ENCODE measurements around the gene ATP6V0B. TPM values are rescaled to one million over a fixed set of nuclear protein-coding genes. Genes with fewer than 3 reads are reported as not detected.

ATP6V0B gene
- total and polyA plus RNA-seq, 10 of the 15 experiments (the other 5 are each of a cell fraction or from before 2014, with no cell fraction given), result 65.3 to 250 (median 144) TPM

GRCh38 chr1:44025816-44026215, 51.1 kb downstream of the ATP6V0B start (continued):
- TF ChIP-seq EP300 (IDR thresholded peaks at IDR 0.05; ENCODE audit: borderline replicate concordance in 1 of 2, control insufficient read depth in 1 of 2, low read depth in 2 of 2, low read length in 2 of 2), result no peak

GRCh38 chr1:44027320-44027719, 52.6 kb downstream of the ATP6V0B start:
- ChIA-PET CTCF (interaction anchor here (1.4 to 1.8 kb wide), 3 partner anchors 9 to 22 kb away, joined by 4 to 5 read pairs (median 4); no protein-coding TSS in a partner anchor), RAD21 (ENCODE audit: unreplicated experiment) (interaction anchor here (1.2 kb wide), 1 partner anchor 21 kb away, joined by 3 read pairs; no protein-coding TSS in a partner anchor), SMC1A (ENCODE audit: uncharacterized antibody, unreplicated experiment) (interaction anchor here (1.4 kb wide), 1 partner anchor 22 kb away, joined by 4 read pairs; no protein-coding TSS in a partner anchor), POLR2A (no interaction called here)
- Histone ChIP-seq H3K79me2 (ENCODE audit: control insufficient read depth, insufficient read depth, low read length) (no peaks in the 10 kb centered on the region), H3K27me3 (replicated peaks in 1 of 2; ENCODE audit: control insufficient read depth in 2 of 2, insufficient read depth in 2 of 2, low read length in 1 of 2) (no peaks in the 10 kb centered on the region), H3K4me1 (ENCODE audit: control insufficient read depth, insufficient read depth, low read length) (peaks cover 10% of the 10 kb centered on the region), H3K36me3 (ENCODE audit: control insufficient read depth in 2 of 2, insufficient read depth in 2 of 2, low read length in 1 of 2) (no peaks in the 10 kb centered on the region), H3K4me3 (no peak overlapping the region), H2AFZ (ENCODE audit: control insufficient read depth, low read depth, low read length) (no peak overlapping the region), H3K27ac (ENCODE audit: control insufficient read depth, insufficient read depth) (no peak overlapping the region), H4K20me1 (ENCODE audit: control insufficient read depth, insufficient read depth) (no peaks in the 10 kb centered on the region), H3K4me2 (ENCODE audit: control insufficient read depth, insufficient read depth) (no peak overlapping the region), H3K9me3 (replicated peaks; ENCODE audit: control insufficient read depth, insufficient read depth, low read length) (no peaks in the 10 kb centered on the region), H3K9ac (ENCODE audit: control insufficient read depth, insufficient read depth, low read length) (no peak overlapping the region)
- no peak for ATAC-seq
- in situ Hi-C loops (cut with MboI), result no loop called here
- no TSS peak for BruUV-seq (replicated peaks)
- WGBS (ENCODE audit: insufficient coverage, insufficient replicate concordance, low lambda C conversion rate, missing lambda C conversion rate), result 92% methylated on average over 3 of the region's 3 CpGs
- FAIRE-seq, result no peak
- no peak for DNase-seq (ENCODE audit: low read depth, low spot score)
- intact Hi-C loops (cut with micrococcal nuclease; ENCODE audit: unreplicated experiment), result no loop called here
- TF ChIP-seq MEF2A (IDR thresholded peaks at IDR 0.05; ENCODE audit: insufficient read depth, low read depth, low read length) (no peak), TBL1XR1 (IDR thresholded peaks at IDR 0.05; ENCODE audit: low read depth, low read length) (no peak), IRF4 (IDR thresholded peaks at IDR 0.05; ENCODE audit: low read depth, low read length) (no peak), ZBTB40 (IDR thresholded peaks at IDR 0.05; ENCODE audit: borderline replicate concordance) (no peak), HCFC1 (IDR thresholded peaks at IDR 0.05; ENCODE audit: low read length) (no peak), HDAC6 (IDR thresholded peaks at IDR 0.05; ENCODE audit: unreplicated experiment) (no peak), NFYB (IDR thresholded peaks at IDR 0.05; ENCODE audit: insufficient read depth, low read depth, low read length) (no peak), MXI1 (IDR thresholded peaks at IDR 0.05; ENCODE audit: low read depth, low read length) (no peak), ETV6 (conservative IDR thresholded peaks at IDR 0.05 in 1 of 2, IDR thresholded peaks at IDR 0.05 in 1 of 2; ENCODE audit: borderline replicate concordance in 1 of 2, low read depth in 1 of 2) (no peak), BMI1 (IDR thresholded peaks at IDR 0.05; ENCODE audit: borderline replicate concordance) (no peak), JUNB (IDR thresholded peaks at IDR 0.05) (no peak), BCLAF1 (IDR thresholded peaks at IDR 0.05) (no peak), EZH2 (IDR thresholded peaks at IDR 0.05; ENCODE audit: borderline replicate concordance, control insufficient read depth, low read depth, low read length) (no peak)

All from GM12878 (cell line).